Small intestine (tissue), 7 donors: ENCODE data around the gene RNF212. TPM values are rescaled to one million over a fixed set of nuclear protein-coding genes. Genes with fewer than 3 reads are reported as not detected.
"Not testable (repeated sequence)": the region's sequence is repeated elsewhere in the genome, so short reads cannot be mapped to it uniquely, and the experiment has no call there.

ENCODE experiments used
- DNase-seq, 2 donors: peaks; one replicate each; pipeline versions ENCODE4 v3.0.0 to v3.0.0-alpha.2; 2013
- FAIRE-seq: peaks from 2 replicates; lab custom pipeline; 2012; peaks lifted over from hg19 to GRCh38; lab: Jason Lieb, UNC
- H3K27ac ChIP-seq, 3 donors: one replicate each; pipeline ENCODE4 v1.5.1; 2013; ENCODE audit warnings: low read length in 2 of 3, mild to moderate bottlenecking in 2 of 3, control low read depth in 1 of 3, inconsistent platforms in 1 of 3, low read depth in 1 of 3, moderate library complexity in 1 of 3
- H3K27me3 ChIP-seq, 3 donors: one replicate each; pipeline ENCODE4 v1.6.1; 2013; ENCODE audit warnings: low read length in 3 of 3, inconsistent platforms in 1 of 3; ENCODE audit not compliant: control insufficient read depth in 3 of 3, insufficient read depth in 3 of 3
- H3K36me3 ChIP-seq, 3 donors: one replicate each; pipeline ENCODE4 v1.6.1; 2013; ENCODE audit warnings: low read length in 3 of 3, inconsistent platforms in 1 of 3, low read depth in 1 of 3, mild to moderate bottlenecking in 1 of 3, moderate library complexity in 1 of 3; ENCODE audit not compliant: control insufficient read depth in 3 of 3, insufficient read depth in 2 of 3
- H3K4me1 ChIP-seq, 3 donors: one replicate each; pipeline ENCODE4 v1.6.1; 2013; ENCODE audit warnings: low read length in 2 of 3, inconsistent platforms in 1 of 3, low read depth in 1 of 3, mild to moderate bottlenecking in 1 of 3, moderate library complexity in 1 of 3; ENCODE audit not compliant: control insufficient read depth in 3 of 3, insufficient read depth in 2 of 3
- H3K4me3 ChIP-seq, 3 donors: one replicate each; pipeline ENCODE4 v1.5.1; 2013; ENCODE audit warnings: low read length in 3 of 3, control low read depth in 1 of 3, inconsistent platforms in 1 of 3, low read depth in 1 of 3, mild to moderate bottlenecking in 1 of 3, moderate library complexity in 1 of 3
- H3K9me3 ChIP-seq, 2 donors: one replicate each; pipeline ENCODE4 v1.6.1; 2013; ENCODE audit warnings: low read depth in 1 of 2, low read length in 1 of 2; ENCODE audit not compliant: control insufficient read depth in 2 of 2, insufficient read depth in 1 of 2
- WGBS, 3 donors: extraction: QIAGEN DNeasy Blood & Tissue Kit; methylation state at CpG; one replicate each; pipeline ENCODE4 v1.1.7; 2013; 5-methylcytosine and 5-hydroxymethylcytosine counted together
- polyA plus RNA-seq, 4 donors: library from polyadenylated mRNA; stranded (reverse) in 3 of 4; unstranded in 1 of 4; fragments of 200-250 nt in 3 of 4; fragments of 120-200 nt in 1 of 4; gene quantifications; one replicate each; pipeline versions ENCODE4 v1.2.1 to v1.2.3, GENCODE V29; 2013
- donor health status: healthy with polysubstance abuse.
- donor health status: control.
- donor health status: control.
- donor health status: Bipolar disorder and iron deficiency.
- donor health status: healthy.

Gene RNF212
- polyA plus RNA-seq, 4 donors = 1.4 to 2.2 (median 1.7) TPM; not detected in 1

GRCh38 chr4:1055721-1056590 lies 57.4 kb downstream of the RNF212 start:
- Histone ChIP-seq H3K4me1 (peaks cover 0 to 2% (median 0%) of the 10 kb centered on the region in 3 donors), H3K27ac (peak overlapping the region in 1 of 3 donors; percentile 73), H3K36me3 (no peaks in the 10 kb centered on the region), H3K9me3 (no peaks in the 10 kb centered on the region), H3K27me3 (peaks cover 0 to 65% (median 8%) of the 10 kb centered on the region in 3 donors), H3K4me3 (peak overlapping the region in 1 of 3 donors; percentile 13)
- WGBS, 3 donors = 34 to 41% (median 38%) methylated on average over 34 of the region's 34 CpGs
- FAIRE-seq = no peak
- DNase-seq = peak; percentile 44 to 53

- not testable (repeated sequence) for H3K4me1 ChIP-seq, FAIRE-seq, DNase-seq, H3K36me3 ChIP-seq, H3K9me3 ChIP-seq
- Histone ChIP-seq H3K4me3 (peak overlapping the region in 1 of 3 donors; percentile 13), H3K27ac (peak overlapping the region in 1 of 3 donors; percentile 69), H3K27me3 (peaks cover 0 to 69% (median 8%) of the 10 kb centered on the region in 3 donors)
- WGBS, 3 donors = 17 to 41% (median 37%) methylated on average over 12 to 13 of the region's 13 CpGs
These were observed 58.1 kb downstream of the RNF212 start for GRCh38 chr4:1055243-1055701.

GRCh38 chr4:1054696-1055242 lies 58.6 kb downstream of the RNF212 start:
- peaks cover 0 to 71% (median 8%) of the 10 kb centered on the region in 3 donors for H3K27me3 ChIP-seq

GRCh38 chr4:1053891-1054290 lies 59.5 kb downstream of the RNF212 start:
- DNase-seq, FAIRE-seq: not testable (repeated sequence)
- peaks cover 0 to 67% (median 8%) of the 10 kb centered on the region in 3 donors for H3K27me3 ChIP-seq

More at GRCh38 chr4:1054696-1055242, 58.6 kb downstream of the RNF212 start:
- DNase-seq, FAIRE-seq, H3K27ac ChIP-seq, H3K4me1 ChIP-seq, H3K4me3 ChIP-seq, H3K9me3 ChIP-seq, H3K36me3 ChIP-seq: not testable (repeated sequence)
- 31 to 60% methylated on average over 8 of the region's 11 CpGs; no CpG with 5 or more reads in 1 of the 3 donors for WGBS, 3 donors

GRCh38 chr4:1053080-1053661 lies 60.2 kb downstream of the RNF212 start:
- Histone ChIP-seq H3K27me3 (peaks cover 0 to 66% (median 8%) of the 10 kb centered on the region in 3 donors), H3K4me3 (no peak overlapping the region), H3K36me3 (no peaks in the 10 kb centered on the region), H3K4me1 (peaks cover 0 to 5% (median 0%) of the 10 kb centered on the region in 3 donors), H3K9me3 (peaks cover 0 to 2% of the 10 kb centered on the region in 2 donors), H3K27ac (no peak overlapping the region)
- 37 to 53% (median 40%) methylated on average over 24 of the region's 24 CpGs for WGBS, 3 donors
- DNase-seq = no peak
- no peak for FAIRE-seq

More at GRCh38 chr4:1053891-1054290, 59.5 kb downstream of the RNF212 start:
- not testable (repeated sequence) for H3K27ac ChIP-seq, H3K9me3 ChIP-seq, H3K36me3 ChIP-seq, H3K4me3 ChIP-seq, H3K4me1 ChIP-seq
- WGBS, 3 donors = 59 to 67% (median 62%) methylated on average over 7 of the region's 7 CpGs

GRCh38 chr4:1052231-1052671 lies 61.1 kb downstream of the RNF212 start:
- 54 to 72% (median 72%) methylated on average over 12 to 15 of the region's 15 CpGs for WGBS, 3 donors
- Histone ChIP-seq H3K27me3 (peaks cover 0 to 68% (median 8%) of the 10 kb centered on the region in 3 donors), H3K27ac (no peak overlapping the region), H3K4me1 (peaks cover 0 to 5% (median 0%) of the 10 kb centered on the region in 3 donors), H3K9me3 (peaks cover 0 to 2% of the 10 kb centered on the region in 2 donors), H3K36me3 (no peaks in the 10 kb centered on the region), H3K4me3 (no peak overlapping the region)
- FAIRE-seq (no peak), DNase-seq (no peak)

- DNase-seq (no peak), FAIRE-seq (no peak)
- peaks cover 0 to 2% of the 10 kb centered on the region in 2 donors for H3K9me3 ChIP-seq
- H3K27ac ChIP-seq = no peak overlapping the region
- H3K36me3 ChIP-seq = no peaks in the 10 kb centered on the region
- peaks cover 0 to 5% (median 3%) of the 10 kb centered on the region in 3 donors for H3K4me1 ChIP-seq
- WGBS, 3 donors = 62 to 81% (median 68%) methylated on average over 9 of the region's 9 CpGs
- H3K4me3 ChIP-seq = no peak overlapping the region
- H3K27me3 ChIP-seq = peaks cover 0 to 66% (median 6%) of the 10 kb centered on the region in 3 donors
These were observed 61.9 kb downstream of the RNF212 start for GRCh38 chr4:1051472-1051871.
